WERI-Rb-1 (cell line): ENCODE measurements around the gene DLG1.
A peak's percentile ranks its signal among the peaks of the same experiment; 100 is the strongest.

Source experiments
- DNase-seq: peaks from one replicate; pipeline ENCODE4 v3.0.0-alpha.2; 2020
- H3K27ac ChIP-seq: fragments of 250-450 bp; sonication (Bioruptor Pico); 2 replicates; pipeline ENCODE4 v1.5.1; 2020; ENCODE audit warnings: mild to moderate bottlenecking, moderate library complexity
- H3K27me3 ChIP-seq: fragments of 250-450 bp; sonication (Bioruptor Pico); 2 replicates; pipeline ENCODE4 v1.5.1; 2021; ENCODE audit warnings: mild to moderate bottlenecking, low read depth, moderate library complexity; ENCODE audit not compliant: insufficient read depth, severe bottlenecking
- H3K36me3 ChIP-seq: fragments of 250-450 bp; sonication (Bioruptor Pico); 2 replicates; pipeline ENCODE4 v1.5.1; 2020; ENCODE audit warnings: mild to moderate bottlenecking, moderate library complexity
- H3K4me3 ChIP-seq: 2 replicates; pipeline ENCODE4 v1.5.1; 2011; ENCODE audit warnings: low read depth, mild to moderate bottlenecking, control low read depth, low read length
- H3K9me3 ChIP-seq: fragments of 250-450 bp; sonication (Bioruptor Pico); 2 replicates; pipeline ENCODE4 v1.5.1; 2021; ENCODE audit warnings: mild to moderate bottlenecking, moderate library complexity; ENCODE audit not compliant: severe bottlenecking
- TF ChIP-seq, protein P1 (sequence below): IDR thresholded peaks from 2 replicates; pipeline ENCODE4 v1.5.1; 2011; ENCODE audit warnings: low read depth, mild to moderate bottlenecking, control low read depth, inconsistent platforms, low read length

Gene DLG1

DNA sequence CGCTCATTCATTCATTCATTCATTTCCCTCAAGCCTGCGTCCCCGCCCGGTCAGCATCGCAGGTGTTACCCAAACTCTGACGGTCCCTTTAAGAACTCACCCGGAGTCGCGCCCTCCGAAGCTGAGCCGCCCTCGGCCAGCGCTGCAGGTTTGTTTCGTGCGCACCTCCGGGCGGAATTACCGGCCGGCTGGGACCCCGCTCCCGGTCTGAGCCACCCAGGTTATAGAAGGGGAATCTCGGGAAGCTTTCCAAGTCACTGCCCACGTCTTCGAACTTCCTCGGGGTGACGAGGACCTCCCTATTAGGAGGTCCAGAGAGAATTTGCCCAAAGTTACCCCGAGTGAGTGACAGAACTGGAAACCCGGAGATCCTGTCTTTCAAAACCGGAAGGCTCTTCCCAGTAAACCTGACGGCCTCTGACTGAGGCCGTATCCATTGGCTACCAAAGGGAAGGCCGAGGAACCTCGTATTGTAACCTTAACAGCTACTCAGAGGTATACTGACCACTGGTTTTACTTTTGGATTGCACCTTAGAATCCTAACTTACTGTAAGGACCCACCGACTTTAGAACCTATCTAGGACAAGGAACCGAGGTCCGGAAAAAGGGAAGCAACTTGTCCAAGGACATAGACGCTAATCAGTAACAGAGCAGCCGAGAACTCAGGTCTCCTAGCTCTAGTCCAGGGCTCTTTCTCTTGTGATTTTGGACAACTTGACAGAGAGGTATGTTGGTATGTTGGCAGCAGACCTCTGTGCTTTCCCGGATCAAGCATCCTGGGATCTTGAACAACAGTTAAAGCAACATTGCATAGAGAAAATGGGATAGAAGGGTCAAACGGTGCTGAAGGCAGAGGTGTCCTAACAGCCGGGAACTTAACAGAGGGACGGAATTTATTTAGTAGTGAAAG lies 788 bp upstream of the DLG1 start:
- Histone ChIP-seq H3K36me3 (peaks cover 18% of the 10 kb centered on the region), H3K9me3 (no peaks in the 10 kb centered on the region), H3K27ac (peak overlapping the region; percentile 96), H3K4me3 (peak overlapping the region; percentile 73), H3K27me3 (no peaks in the 10 kb centered on the region)
- DNase-seq, result peak; percentile 27
- TF ChIP-seq, protein P1, sequence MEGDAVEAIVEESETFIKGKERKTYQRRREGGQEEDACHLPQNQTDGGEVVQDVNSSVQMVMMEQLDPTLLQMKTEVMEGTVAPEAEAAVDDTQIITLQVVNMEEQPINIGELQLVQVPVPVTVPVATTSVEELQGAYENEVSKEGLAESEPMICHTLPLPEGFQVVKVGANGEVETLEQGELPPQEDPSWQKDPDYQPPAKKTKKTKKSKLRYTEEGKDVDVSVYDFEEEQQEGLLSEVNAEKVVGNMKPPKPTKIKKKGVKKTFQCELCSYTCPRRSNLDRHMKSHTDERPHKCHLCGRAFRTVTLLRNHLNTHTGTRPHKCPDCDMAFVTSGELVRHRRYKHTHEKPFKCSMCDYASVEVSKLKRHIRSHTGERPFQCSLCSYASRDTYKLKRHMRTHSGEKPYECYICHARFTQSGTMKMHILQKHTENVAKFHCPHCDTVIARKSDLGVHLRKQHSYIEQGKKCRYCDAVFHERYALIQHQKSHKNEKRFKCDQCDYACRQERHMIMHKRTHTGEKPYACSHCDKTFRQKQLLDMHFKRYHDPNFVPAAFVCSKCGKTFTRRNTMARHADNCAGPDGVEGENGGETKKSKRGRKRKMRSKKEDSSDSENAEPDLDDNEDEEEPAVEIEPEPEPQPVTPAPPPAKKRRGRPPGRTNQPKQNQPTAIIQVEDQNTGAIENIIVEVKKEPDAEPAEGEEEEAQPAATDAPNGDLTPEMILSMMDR, result no peak

DNA sequence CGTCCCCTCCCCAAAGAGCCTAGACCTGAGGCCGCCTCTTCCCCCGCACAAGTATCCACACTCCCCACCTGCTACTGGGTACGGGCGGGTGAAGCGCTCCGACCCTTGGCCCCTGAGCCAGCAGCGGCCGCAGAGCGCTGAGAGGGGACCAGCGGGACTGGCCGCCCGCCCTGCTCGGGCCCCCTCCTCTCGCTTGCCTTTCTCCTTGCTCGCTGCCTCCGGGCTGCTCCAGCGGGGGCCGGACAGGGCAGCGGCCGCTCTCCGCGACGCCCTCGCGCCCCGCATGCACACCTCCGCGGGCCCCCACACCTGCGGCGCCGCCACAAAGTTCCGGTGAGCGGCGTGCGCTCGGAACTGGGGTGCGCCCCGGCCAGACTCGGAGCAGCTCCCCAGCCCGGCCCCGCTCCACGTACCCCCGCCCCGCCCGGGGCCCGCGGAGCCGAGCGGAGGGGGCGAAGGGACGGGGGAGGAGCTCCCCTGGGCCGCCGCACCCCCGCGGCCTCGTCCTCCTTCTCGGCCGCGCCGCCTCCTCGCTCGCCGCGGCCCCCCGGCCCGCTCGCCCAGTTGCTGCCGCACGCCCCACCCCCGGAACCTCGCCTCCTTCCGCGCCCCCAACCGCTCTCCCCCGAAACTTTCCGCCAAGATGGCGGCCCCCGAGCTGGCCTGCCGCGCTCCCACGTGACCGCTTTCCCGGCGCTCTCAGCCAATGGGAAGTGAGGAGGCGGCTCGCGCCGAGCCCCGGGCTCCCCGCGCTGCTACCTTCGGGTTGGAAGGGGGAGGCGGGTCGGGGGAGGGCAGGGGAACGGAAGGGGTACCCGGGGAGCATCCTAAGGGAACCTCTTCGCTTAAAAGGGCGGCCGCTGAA lies 704 bp downstream of the DLG1 start:
- Histone ChIP-seq H3K36me3 (peaks cover 18% of the 10 kb centered on the region), H3K4me3 (peak overlapping the region; percentile 73), H3K27me3 (no peaks in the 10 kb centered on the region), H3K27ac (peak overlapping the region; percentile 96), H3K9me3 (no peaks in the 10 kb centered on the region)
- DNase-seq, result peak; percentile 82
- TF ChIP-seq, protein P1, result no peak

DNA sequence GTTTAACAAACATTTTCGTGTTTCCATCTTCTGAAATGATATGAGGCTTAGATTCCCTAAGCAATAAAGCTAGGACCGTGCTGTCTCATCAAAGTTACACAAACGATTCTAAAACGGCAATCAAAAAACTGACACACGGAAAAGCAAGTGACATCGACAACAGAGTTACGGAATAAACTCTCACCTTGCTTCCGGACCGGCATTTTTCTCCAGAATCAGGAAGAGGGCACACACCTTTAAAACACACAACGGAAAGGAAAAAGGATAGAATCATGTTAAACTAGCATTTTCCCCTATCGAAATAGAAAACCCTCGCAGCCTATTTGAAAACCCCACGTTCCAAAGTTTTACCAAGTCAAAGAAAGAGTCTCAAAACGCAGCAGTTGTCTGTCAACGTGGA lies 1.4 kb downstream of the DLG1 start:
- TF ChIP-seq, protein P1, result no peak
- no peaks in the 10 kb centered on the region for H3K9me3 ChIP-seq
- H3K27me3 ChIP-seq, result no peaks in the 10 kb centered on the region
- H3K27ac ChIP-seq, result peak overlapping the region; percentile 96
- H3K4me3 ChIP-seq, result peak overlapping the region; percentile 73
- DNase-seq, result no peak
- peaks cover 18% of the 10 kb centered on the region for H3K36me3 ChIP-seq

DNA sequence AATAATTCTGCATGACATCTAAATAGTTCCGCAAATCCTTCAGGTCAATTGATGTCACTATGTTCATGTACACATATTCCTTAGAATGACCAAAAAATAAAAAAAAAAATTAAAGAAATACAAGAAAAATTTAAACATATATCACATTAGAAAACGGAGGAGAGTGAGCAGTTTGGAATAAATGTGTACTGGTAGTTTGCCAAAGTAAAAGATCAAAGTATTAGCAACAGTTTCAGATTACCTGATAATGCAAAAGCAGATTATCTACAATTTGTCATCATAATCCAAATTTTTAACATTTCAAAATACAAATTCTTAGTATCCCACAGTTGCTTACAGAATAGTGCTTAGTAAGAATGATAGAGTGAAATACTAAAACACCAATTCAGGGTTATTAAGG lies 1.9 kb downstream of the DLG1 start:
- peaks cover 18% of the 10 kb centered on the region for H3K36me3 ChIP-seq
- no peaks in the 10 kb centered on the region for H3K27me3 ChIP-seq
- no peak overlapping the region for H3K27ac ChIP-seq
- TF ChIP-seq, protein P1, result no peak
- peak overlapping the region; percentile 73; the same call in 1 of the 2 replicates for H3K4me3 ChIP-seq
- no peaks in the 10 kb centered on the region for H3K9me3 ChIP-seq
- DNase-seq, result no peak

DNA sequence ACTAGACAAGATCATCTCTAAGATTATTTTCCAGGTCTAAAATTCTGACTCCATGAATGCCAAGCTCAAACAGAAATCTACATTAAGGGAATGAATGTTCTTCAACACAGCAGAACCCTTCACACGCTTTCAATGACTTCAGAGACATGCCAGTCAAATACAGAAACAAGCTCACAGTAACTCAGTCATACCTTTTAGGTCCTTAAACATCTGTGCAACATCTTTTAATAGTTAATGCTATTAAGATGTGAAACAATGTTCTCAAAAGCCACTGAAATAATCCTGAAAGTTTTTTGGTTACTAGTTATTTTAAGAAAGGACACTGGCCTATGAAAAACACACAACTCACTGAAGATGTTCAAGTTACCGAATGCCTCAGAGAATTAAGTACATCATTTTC lies 2.5 kb downstream of the DLG1 start:
- no peak overlapping the region for H3K4me3 ChIP-seq
- peaks cover 18% of the 10 kb centered on the region for H3K36me3 ChIP-seq
- no peaks in the 10 kb centered on the region for H3K27me3 ChIP-seq
- no peak overlapping the region for H3K27ac ChIP-seq
- TF ChIP-seq, protein P1, result no peak
- H3K9me3 ChIP-seq, result no peaks in the 10 kb centered on the region
- DNase-seq, result no peak
